CD1c-positive myeloid dendritic cell (primary cell): Measurements from ENCODE around the gene BCL11A.
"Not testable (repeated sequence)": the region's sequence is repeated elsewhere in the genome, so short reads cannot be mapped to it uniquely, and the experiment has no call there.

Experiments
- DNase-seq: peaks from one replicate; pipeline ENCODE4 v3.0.0-alpha.2; 2016; ENCODE audit errors: extremely low spot score

Gene BCL11A

GRCh38 chr2:60437080-60437696 lies 116.3 kb downstream of the BCL11A start:
- no peak for DNase-seq

GRCh38 chr2:60433018-60433596 lies 120.3 kb downstream of the BCL11A start:
- DNase-seq, result no peak

GRCh38 chr2:60432035-60432601 lies 121.3 kb downstream of the BCL11A start:
- no peak for DNase-seq

GRCh38 chr2:60429681-60430080 lies 123.8 kb downstream of the BCL11A start:
- DNase-seq, result no peak

- DNase-seq, result no peak
Observed at GRCh38 chr2:60426880-60427279, 126.6 kb downstream of the BCL11A start.

GRCh38 chr2:60426341-60426740 lies 127.1 kb downstream of the BCL11A start:
- no peak for DNase-seq

GRCh38 chr2:60424233-60424632 lies 129.2 kb downstream of the BCL11A start:
- DNase-seq, result peak; percentile 77

- DNase-seq, result peak; percentile 26
Observed at GRCh38 chr2:60423505-60423904, 129.9 kb downstream of the BCL11A start.

- no peak for DNase-seq
Observed at GRCh38 chr2:60422826-60423483, 130.5 kb downstream of the BCL11A start.

- DNase-seq, result not testable (repeated sequence)
Observed at GRCh38 chr2:60417210-60417609, 136.2 kb downstream of the BCL11A start.

- peak; percentile 56 for DNase-seq
Observed at GRCh38 chr2:60416221-60417008, 137.0 kb downstream of the BCL11A start.

- DNase-seq, result no peak
Observed at GRCh38 chr2:60415814-60416213, 137.6 kb downstream of the BCL11A start.

- DNase-seq, result peak; percentile 20
Observed at GRCh38 chr2:60414495-60415138, 138.8 kb downstream of the BCL11A start.

- peak; percentile 17 for DNase-seq
Observed at GRCh38 chr2:60413814-60414168, 139.7 kb downstream of the BCL11A start.

GRCh38 chr2:60413069-60413813 lies 140.2 kb downstream of the BCL11A start:
- no peak for DNase-seq

GRCh38 chr2:60412620-60413019 lies 140.8 kb downstream of the BCL11A start:
- no peak for DNase-seq

GRCh38 chr2:60412027-60412426 lies 141.4 kb downstream of the BCL11A start:
- no peak for DNase-seq

- DNase-seq, result no peak
Observed at GRCh38 chr2:60411295-60411694, 142.2 kb downstream of the BCL11A start.

- no peak for DNase-seq
Observed at GRCh38 chr2:60410456-60411146, 142.9 kb downstream of the BCL11A start.

- DNase-seq, result no peak
Observed at GRCh38 chr2:60409531-60409871, 144.0 kb downstream of the BCL11A start.
